Activated CD4-positive, alpha-beta memory T cell treated with anti-CD3 and anti-CD28 coated beads, Interleukin-2, amount 10 ng/mL, durations not matched to agents 7 days and 5 days (primary cell): Measurements from ENCODE around the gene SYTL2. TPM values are rescaled to one million over a fixed set of nuclear protein-coding genes. Genes with fewer than 3 reads are reported as not detected.

Experiments used
- CTCF ChIA-PET: fragments of 350-600 bp; sonication (Branson Sonifier 250); formaldehyde crosslinking; loops from one replicate; lab custom pipeline; 2021; ENCODE audit warnings: antibody characterized with exemption, inconsistent platforms; lab: Charles Lee
- POLR2A ChIA-PET: fragments of 350-600 bp; sonication (Branson Sonifier 250); formaldehyde crosslinking; loops from one replicate; lab custom pipeline; 2021; ENCODE audit warnings: antibody characterized with exemption; lab: Charles Lee
- DNase-seq: peaks from one replicate; pipeline ENCODE4 v3.0.0-alpha.2; 2020
- H3K27ac Mint-ChIP-seq: one replicate; pipeline ENCODE4 v1.8.0; 2021; ENCODE audit warnings: mild to moderate bottlenecking, mixed read lengths
- H3K27me3 Mint-ChIP-seq: one replicate; pipeline ENCODE4 v1.8.0; 2021; ENCODE audit warnings: mixed read lengths
- H3K36me3 Mint-ChIP-seq: one replicate; pipeline ENCODE4 v1.8.0; 2021; ENCODE audit warnings: low read depth, mixed read lengths
- H3K4me1 Mint-ChIP-seq: one replicate; pipeline ENCODE4 v1.8.0; 2021; ENCODE audit warnings: mixed read lengths
- H3K4me3 Mint-ChIP-seq: one replicate; pipeline ENCODE4 v1.8.0; 2021; ENCODE audit warnings: mild to moderate bottlenecking, mixed read lengths
- H3K9me3 Mint-ChIP-seq: one replicate; pipeline ENCODE4 v1.8.0; 2021; ENCODE audit warnings: mixed read lengths
- total RNA-seq, 2 experiments: library from RNA; stranded (reverse); gene quantifications; one replicate each; pipeline ENCODE4 v1.2.3, GENCODE V29; 2021

The SYTL2 gene
- total RNA-seq, 2 experiments from 2014 or later, result 93.0 to 99.2 TPM

DNA sequence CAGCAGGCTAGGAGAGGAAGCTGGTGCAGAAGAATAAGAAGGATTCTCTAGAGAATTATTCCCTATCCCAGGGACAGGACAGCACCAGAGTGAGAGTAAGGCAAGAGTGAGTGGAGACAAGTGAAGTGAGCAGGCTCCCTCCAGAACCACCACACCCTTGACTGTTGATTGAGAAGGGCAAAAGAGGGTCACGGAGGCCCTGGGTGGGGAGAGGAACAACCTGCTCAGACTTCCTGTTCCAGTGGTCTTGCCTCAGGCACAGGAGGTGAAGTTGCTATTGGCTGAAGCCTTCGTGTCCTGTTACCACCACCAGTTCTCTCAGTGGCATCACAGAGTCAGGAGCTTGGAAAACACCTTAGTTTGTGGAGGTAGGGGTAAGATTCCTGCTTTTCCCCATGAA, 73.2 kb downstream of the SYTL2 start:
- POLR2A ChIA-PET, result interaction anchor here (0.6 to 3.1 kb wide), 6 partner anchors 8 to 110 kb away, joined by 3 to 15 read pairs (median 4); partner anchors contain the start of gene TMEM126B
- H3K27me3 Mint-ChIP-seq, result no peaks in the 10 kb centered on the region
- H3K4me3 Mint-ChIP-seq, result no peak overlapping the region
- CTCF ChIA-PET, result interaction anchor here (1.6 kb wide), 1 partner anchor 14 kb away, joined by 3 read pairs; no protein-coding TSS in a partner anchor
- peaks cover 63% of the 10 kb centered on the region for H3K36me3 Mint-ChIP-seq
- H3K9me3 Mint-ChIP-seq, result no peaks in the 10 kb centered on the region
- DNase-seq, result peak; percentile 43
- peaks cover 34% of the 10 kb centered on the region for H3K4me1 Mint-ChIP-seq
- H3K27ac Mint-ChIP-seq, result peak overlapping the region; percentile 27

DNA sequence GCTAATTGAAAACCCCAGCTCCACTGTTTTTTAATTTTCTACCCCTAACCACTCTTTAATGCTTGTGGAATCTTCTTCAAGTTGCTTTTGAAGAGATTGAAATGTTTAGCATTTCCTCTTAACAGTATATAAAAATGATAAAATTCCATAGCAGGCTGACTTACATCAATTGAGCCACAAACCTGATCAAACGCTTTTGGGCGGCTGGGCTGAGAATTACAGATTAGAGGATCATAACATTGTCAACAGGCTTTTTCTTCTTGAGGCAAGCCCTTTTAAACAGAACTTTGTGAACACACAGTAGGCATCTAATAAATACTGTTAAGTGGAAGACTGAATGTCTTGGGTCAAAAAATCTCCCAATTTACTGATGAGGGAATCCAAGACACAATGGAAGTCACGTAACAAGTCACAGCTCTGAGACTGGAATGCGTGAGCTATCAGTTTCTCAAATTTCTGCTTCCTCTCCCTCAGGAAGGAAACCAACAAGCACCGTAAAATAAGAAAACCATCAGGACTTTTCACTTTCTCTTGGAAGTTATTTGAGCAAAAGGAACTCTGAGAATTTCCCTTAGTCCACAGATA, 75.0 kb downstream of the SYTL2 start:
- no peak overlapping the region for H3K27ac Mint-ChIP-seq
- CTCF ChIA-PET, result no interaction called here
- H3K4me1 Mint-ChIP-seq, result peaks cover 32% of the 10 kb centered on the region
- no peak for DNase-seq
- H3K27me3 Mint-ChIP-seq, result no peaks in the 10 kb centered on the region
- H3K9me3 Mint-ChIP-seq, result no peaks in the 10 kb centered on the region
- H3K4me3 Mint-ChIP-seq, result no peak overlapping the region
- H3K36me3 Mint-ChIP-seq, result peaks cover 70% of the 10 kb centered on the region
- POLR2A ChIA-PET, result no interaction called here

DNA sequence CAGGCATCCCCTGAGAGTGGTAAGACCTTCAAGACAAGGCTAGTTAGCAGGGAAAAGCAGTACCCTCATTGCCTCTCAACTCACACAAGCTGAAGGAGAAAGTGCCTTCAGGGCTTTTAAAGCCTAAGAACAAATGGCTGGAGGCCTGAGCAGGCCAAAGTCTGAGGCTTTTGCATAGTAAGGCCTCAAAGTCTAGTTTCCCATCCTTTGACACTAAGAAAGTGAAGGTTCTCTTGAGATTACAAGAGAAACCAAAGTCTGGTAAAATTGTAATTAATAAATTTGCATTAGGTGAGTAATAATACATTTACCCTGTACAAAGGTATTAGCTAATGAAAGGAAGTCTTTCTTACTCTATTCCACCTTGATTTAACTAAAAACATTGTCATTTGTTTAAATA, 78.0 kb downstream of the SYTL2 start:
- H3K4me1 Mint-ChIP-seq, result peaks cover 12% of the 10 kb centered on the region
- ChIA-PET CTCF (no interaction called here), POLR2A (interaction anchor here (1.0 kb wide), 1 partner anchor 96 kb away, joined by 3 read pairs; no protein-coding TSS in a partner anchor)
- no peak for DNase-seq
- H3K36me3 Mint-ChIP-seq, result peaks cover 76% of the 10 kb centered on the region
- H3K27me3 Mint-ChIP-seq, result no peaks in the 10 kb centered on the region
- peaks cover 5% of the 10 kb centered on the region for H3K9me3 Mint-ChIP-seq
- no peak overlapping the region for H3K4me3 Mint-ChIP-seq
- no peak overlapping the region for H3K27ac Mint-ChIP-seq

DNA sequence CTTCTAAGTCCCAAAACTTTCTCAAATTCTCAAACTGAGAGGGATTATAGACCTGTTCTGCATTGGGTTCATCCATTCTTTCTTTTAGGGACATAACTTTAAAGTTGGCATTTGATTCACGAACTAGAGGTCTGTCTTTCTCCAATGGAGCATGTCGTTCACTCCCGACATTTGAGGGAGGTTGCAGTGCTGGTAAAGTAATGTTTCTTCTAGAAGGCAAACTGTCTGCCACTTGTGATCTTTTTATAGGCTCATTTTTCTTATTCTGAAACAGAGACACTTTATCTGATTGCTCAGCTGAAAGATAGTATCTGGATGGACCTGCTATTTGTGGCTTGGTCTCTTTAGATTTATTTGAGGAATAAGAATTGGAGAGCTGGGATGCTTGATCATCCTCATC, 84.6 kb downstream of the SYTL2 start:
- POLR2A ChIA-PET, result no interaction called here
- Mint-ChIP-seq H3K9me3 (peaks cover 5% of the 10 kb centered on the region), H3K27me3 (no peaks in the 10 kb centered on the region), H3K36me3 (peaks cover 54% of the 10 kb centered on the region), H3K4me3 (no peak overlapping the region), H3K4me1 (no peaks in the 10 kb centered on the region), H3K27ac (no peak overlapping the region)
- CTCF ChIA-PET, result no interaction called here
- no peak for DNase-seq

DNA sequence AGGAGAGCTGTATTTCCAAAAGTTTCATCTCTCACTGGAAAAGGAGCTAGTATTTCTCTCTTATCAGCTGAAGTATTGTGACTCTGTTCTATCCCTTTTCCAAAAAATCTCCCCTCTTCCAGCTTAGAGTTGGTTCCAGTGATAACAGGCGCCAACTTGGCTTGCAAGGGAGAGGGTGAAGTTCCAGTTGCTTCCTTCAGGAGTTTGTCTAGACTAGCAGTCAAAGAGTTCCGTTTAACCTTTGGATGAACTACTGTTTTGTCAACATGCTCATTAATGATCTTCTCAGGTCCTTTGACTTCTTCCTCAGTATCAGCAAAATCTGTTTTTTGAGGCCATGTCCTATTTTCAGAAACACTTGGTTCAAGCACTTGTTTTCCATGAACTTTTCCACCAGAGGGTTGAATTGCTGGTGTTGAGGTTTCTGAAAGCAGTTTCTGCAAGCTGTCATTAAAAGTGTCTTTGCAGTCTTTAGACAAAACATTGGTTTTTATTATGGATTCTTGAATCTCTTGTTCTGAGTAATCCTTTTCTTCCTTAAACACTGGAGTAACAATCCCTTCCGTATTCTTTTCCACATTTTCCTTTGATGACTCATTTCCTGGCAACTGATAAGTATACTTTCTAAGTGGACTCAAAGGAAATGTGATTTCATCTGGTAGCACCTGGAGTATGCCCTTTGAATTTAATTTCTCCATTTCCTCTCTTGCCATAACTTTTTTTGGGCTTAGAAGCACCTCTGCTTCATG, 85.3 kb downstream of the SYTL2 start:
- CTCF ChIA-PET, result no interaction called here
- H3K27me3 Mint-ChIP-seq, result no peaks in the 10 kb centered on the region
- no peak for DNase-seq
- H3K4me3 Mint-ChIP-seq, result no peak overlapping the region
- POLR2A ChIA-PET, result no interaction called here
- H3K36me3 Mint-ChIP-seq, result peaks cover 53% of the 10 kb centered on the region
- H3K4me1 Mint-ChIP-seq, result no peaks in the 10 kb centered on the region
- H3K27ac Mint-ChIP-seq, result no peak overlapping the region
- peaks cover 5% of the 10 kb centered on the region for H3K9me3 Mint-ChIP-seq

DNA sequence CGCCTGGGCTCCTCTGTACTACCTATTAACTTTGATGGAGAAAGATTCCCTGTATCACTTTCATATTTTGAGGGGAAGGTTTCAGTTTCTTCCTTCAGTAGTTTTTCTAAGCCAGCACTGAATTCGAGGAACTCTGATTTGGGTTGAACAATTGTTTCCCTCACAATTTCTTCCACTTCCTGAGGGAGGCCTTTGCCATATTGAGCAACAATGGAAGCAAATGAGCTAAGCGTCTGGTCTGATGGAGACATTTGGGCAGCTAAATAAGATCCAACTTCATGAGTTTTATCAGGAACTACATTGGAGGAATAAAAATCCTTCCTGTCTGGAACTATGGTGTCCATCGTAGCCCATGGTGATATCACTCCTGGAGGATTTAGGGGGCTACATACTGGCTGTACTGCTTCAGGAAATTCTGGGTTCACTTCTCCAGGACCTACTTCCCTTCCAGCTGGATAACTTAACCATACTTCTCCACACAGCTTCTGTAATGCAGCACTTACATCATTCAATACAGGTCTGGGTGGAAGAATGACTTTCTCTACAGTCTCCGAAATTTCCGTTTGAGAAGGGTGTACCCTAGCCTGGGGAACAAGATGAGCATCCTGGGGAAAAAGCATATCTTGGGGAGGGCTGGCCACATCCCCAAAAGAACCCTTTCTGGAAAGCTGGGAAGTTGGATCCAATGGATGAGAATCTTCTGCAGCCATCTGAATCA, 86.0 kb downstream of the SYTL2 start:
- Mint-ChIP-seq H3K36me3 (peaks cover 48% of the 10 kb centered on the region), H3K4me1 (no peaks in the 10 kb centered on the region), H3K9me3 (peaks cover 5% of the 10 kb centered on the region), H3K27me3 (no peaks in the 10 kb centered on the region), H3K4me3 (no peak overlapping the region), H3K27ac (no peak overlapping the region)
- DNase-seq, result no peak
- ChIA-PET POLR2A (no interaction called here), CTCF (no interaction called here)

DNA sequence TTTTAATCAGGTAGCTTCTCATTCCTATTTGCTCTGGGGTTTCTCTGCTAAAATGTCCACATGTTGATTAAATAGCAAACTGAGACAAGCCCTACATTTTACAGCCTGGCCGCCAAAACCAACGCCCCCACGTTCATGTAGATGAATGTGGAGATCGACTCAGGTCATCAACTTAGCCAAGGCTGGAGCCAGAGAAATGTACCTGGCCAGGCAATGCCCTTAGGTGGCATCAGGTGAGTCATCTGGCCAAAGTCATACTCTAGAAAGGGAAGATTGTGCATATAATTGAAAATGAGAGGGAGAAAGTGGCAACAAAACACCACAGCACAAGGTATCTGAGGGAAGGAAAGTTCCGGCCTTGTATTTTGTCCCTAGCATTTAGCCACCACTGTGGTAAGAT, 87.9 kb downstream of the SYTL2 start:
- no peak for DNase-seq
- H3K4me1 Mint-ChIP-seq, result no peaks in the 10 kb centered on the region
- CTCF ChIA-PET, result interaction anchor here (1.1 kb wide), 1 partner anchor 28 kb away, joined by 3 read pairs; no protein-coding TSS in a partner anchor
- POLR2A ChIA-PET, result interaction anchor here (1.2 to 1.6 kb wide), 2 partner anchors 10 to 30 kb away, joined by 3 to 5 read pairs; no protein-coding TSS in a partner anchor
- H3K36me3 Mint-ChIP-seq, result peaks cover 39% of the 10 kb centered on the region
- no peaks in the 10 kb centered on the region for H3K9me3 Mint-ChIP-seq
- H3K27ac Mint-ChIP-seq, result no peak overlapping the region
- no peak overlapping the region for H3K4me3 Mint-ChIP-seq
- H3K27me3 Mint-ChIP-seq, result no peaks in the 10 kb centered on the region

DNA sequence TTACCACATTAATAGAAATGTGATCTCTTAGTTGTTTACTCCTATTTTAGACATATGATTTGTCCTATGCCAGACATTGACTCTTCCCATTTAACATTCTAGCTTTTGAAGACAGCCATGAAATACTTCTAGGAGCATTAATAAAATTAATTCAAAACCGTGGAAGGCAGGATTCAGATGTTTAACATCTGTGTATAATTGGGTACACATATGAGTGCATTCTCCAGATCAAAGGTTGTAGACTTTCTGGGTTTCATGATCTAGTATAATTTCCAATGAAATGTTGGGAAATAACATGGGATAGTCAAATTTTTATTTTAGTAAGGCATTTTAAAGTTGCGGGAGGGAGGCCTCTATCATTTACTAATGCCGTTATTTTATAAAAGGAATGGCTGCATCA, 89.8 kb downstream of the SYTL2 start:
- Mint-ChIP-seq H3K9me3 (no peaks in the 10 kb centered on the region), H3K27me3 (no peaks in the 10 kb centered on the region), H3K4me1 (no peaks in the 10 kb centered on the region), H3K36me3 (peaks cover 22% of the 10 kb centered on the region), H3K27ac (no peak overlapping the region), H3K4me3 (no peak overlapping the region)
- DNase-seq, result no peak
- ChIA-PET POLR2A (no interaction called here), CTCF (no interaction called here)

DNA sequence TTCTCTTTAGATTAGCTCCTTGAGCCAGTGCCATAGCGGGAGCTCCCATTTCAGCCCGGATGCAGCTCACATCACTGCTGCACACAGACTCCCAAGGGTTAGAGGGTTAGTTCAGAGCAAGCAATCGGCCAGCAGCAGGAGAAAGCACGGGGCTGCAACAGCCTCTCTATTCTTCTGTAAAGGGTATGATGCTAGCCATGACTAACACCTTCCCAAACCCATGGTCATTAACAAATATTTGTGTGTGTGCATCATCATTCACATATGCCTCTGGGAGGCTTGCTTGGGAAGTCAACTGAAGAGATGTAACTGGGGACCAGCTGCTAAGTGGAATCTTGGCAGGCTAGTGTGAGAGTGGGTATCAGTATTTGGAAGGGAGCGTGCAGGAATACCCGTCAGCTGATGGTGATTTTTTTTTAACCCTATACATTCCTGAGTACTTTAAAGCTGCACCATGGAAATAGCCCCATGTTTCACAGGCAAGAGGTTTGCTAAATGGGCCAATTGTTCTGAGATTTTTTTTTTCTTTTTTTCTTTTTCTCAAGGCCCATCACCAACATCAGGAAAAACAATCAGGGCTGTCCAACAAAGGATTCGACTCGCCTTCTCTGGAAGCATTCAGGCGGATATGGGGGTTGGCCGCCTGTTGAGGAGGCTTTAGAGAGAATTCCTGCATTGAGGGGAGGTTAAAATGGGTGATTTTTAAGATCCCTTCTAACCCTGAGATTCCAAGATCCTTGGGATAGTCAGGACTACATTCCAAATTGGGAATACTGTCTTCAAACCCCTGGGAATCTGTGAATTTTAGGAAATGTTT, 91.7 kb downstream of the SYTL2 start:
- peaks cover 19% of the 10 kb centered on the region for H3K36me3 Mint-ChIP-seq
- H3K4me3 Mint-ChIP-seq, result no peak overlapping the region
- DNase-seq, result no peak
- no peaks in the 10 kb centered on the region for H3K4me1 Mint-ChIP-seq
- no peaks in the 10 kb centered on the region for H3K27me3 Mint-ChIP-seq
- H3K27ac Mint-ChIP-seq, result no peak overlapping the region
- no peaks in the 10 kb centered on the region for H3K9me3 Mint-ChIP-seq
- ChIA-PET POLR2A (no interaction called here), CTCF (interaction anchor here (1.5 kb wide), 1 partner anchor 135 kb away, joined by 3 read pairs; no protein-coding TSS in a partner anchor)

DNA sequence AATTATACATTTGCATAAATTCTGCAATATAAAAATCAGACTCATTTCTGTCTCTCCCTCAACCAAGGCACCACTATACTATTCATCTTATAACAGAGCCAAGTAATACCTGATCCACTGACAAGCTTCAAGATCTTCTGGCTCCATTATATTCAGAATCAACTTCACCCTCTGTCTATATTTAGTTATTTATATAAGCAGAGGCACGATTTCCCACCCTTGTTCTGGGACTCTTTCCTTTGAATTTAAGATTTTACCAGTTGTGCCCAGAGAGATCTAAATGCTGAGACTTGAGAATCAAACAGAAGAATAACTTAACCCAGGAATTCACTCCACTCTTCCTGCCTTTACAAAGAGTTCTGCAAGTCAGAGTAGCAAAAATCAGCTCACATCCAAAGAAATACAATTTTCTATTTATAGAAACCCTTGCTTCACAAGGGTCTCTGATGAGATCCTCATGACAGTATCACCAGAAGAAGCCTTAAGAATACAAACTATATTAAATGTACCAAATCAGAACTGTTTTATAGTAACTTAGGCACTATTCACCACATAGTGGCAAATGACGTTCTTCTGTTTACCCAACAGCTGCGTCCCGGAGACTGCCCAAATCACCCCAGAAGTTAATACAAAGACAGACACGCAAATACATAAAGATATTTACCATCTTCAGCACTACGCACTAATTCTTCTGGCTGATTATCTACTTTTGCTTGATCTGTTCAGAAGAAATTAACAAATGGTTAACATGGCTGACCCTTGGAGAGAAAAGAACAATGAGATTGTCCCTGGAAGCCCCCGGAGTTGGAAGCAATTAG, 92.6 kb downstream of the SYTL2 start:
- H3K4me3 Mint-ChIP-seq, result no peak overlapping the region
- no peak for DNase-seq
- no peaks in the 10 kb centered on the region for H3K9me3 Mint-ChIP-seq
- peaks cover 25% of the 10 kb centered on the region for H3K36me3 Mint-ChIP-seq
- ChIA-PET POLR2A (no interaction called here), CTCF (no interaction called here)
- H3K27ac Mint-ChIP-seq, result no peak overlapping the region
- no peaks in the 10 kb centered on the region for H3K27me3 Mint-ChIP-seq
- H3K4me1 Mint-ChIP-seq, result no peaks in the 10 kb centered on the region

DNA sequence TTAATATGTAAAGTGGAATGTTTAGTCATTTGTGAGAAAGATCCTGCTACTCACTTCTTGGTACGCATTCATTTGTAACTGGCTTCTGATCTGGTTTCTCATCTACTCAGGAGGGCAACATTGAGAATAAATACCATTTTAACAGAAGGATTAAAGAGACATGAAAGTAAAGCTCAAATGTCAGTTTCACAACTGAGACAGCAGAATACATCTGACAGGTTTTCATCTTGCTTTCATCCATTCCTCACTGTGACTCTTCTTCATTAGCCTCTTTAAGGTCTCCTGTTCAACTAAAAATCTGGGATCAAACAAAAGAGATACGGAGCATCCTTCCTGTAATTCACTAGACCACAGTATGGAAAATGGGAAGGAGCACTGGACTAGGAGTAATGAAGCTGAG, 93.5 kb downstream of the SYTL2 start:
- Mint-ChIP-seq H3K27ac (no peak overlapping the region), H3K4me3 (no peak overlapping the region), H3K4me1 (no peaks in the 10 kb centered on the region), H3K9me3 (no peaks in the 10 kb centered on the region), H3K27me3 (no peaks in the 10 kb centered on the region), H3K36me3 (peaks cover 28% of the 10 kb centered on the region)
- CTCF ChIA-PET, result no interaction called here
- DNase-seq, result no peak
- POLR2A ChIA-PET, result no interaction called here

DNA sequence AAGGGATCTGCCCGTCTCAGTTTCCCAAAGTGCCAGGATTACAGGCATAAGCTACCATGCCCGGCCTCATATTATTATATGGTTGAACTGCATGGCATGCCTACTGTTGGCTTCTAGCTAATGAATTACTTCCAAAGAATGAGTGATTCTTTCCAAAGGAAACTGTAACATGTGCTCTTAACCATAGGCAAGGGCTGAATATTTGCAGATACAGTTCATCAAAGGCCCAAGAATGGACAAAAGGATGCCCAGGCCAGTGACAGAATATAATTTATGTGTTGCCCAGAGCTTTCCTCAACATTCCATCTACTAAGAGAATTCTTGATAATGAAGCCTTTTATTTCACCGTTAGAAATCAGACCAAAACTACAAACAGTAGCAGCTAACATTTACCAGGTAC, 98.0 kb downstream of the SYTL2 start:
- H3K4me3 Mint-ChIP-seq, result no peak overlapping the region
- ChIA-PET POLR2A (interaction anchor here (0.8 to 1.5 kb wide), 3 partner anchors 10 to 14 kb away, joined by 3 to 5 read pairs (median 5); no protein-coding TSS in a partner anchor), CTCF (interaction anchor here (0.8 to 1.4 kb wide), 3 partner anchors 18 to 141 kb away, joined by 3 to 5 read pairs (median 3); no protein-coding TSS in a partner anchor)
- H3K4me1 Mint-ChIP-seq, result no peaks in the 10 kb centered on the region
- no peak overlapping the region for H3K27ac Mint-ChIP-seq
- no peaks in the 10 kb centered on the region for H3K27me3 Mint-ChIP-seq
- H3K9me3 Mint-ChIP-seq, result no peaks in the 10 kb centered on the region
- peaks cover 19% of the 10 kb centered on the region for H3K36me3 Mint-ChIP-seq
- DNase-seq, result no peak
